ENCODE results near the gene WIPF3.
A peak's percentile ranks its signal among the peaks of the same experiment; 100 is the strongest.

Gene WIPF3

GRCh38 chr7:29919790-29920189, 113.5 kb downstream of the WIPF3 start:
- DNase-seq: no peak

GRCh38 chr7:29920491-29920890, 114.2 kb downstream of the WIPF3 start:
- peak; percentile 66 for DNase-seq

GRCh38 chr7:29921404-29922010, 115.2 kb downstream of the WIPF3 start:
- DNase-seq: peak; percentile 43

GRCh38 chr7:29922921-29923700, 116.8 kb downstream of the WIPF3 start:
- no peak for DNase-seq

- DNase-seq: no peak
These were observed 117.7 kb downstream of the WIPF3 start for GRCh38 chr7:29924006-29924405.

GRCh38 chr7:29924684-29925083, 118.4 kb downstream of the WIPF3 start:
- no peak for DNase-seq

GRCh38 chr7:29926216-29926615, 119.9 kb downstream of the WIPF3 start:
- DNase-seq: no peak

- no peak for DNase-seq
These were observed 120.4 kb downstream of the WIPF3 start for GRCh38 chr7:29926741-29927140.

- DNase-seq: no peak
These were observed 122.9 kb downstream of the WIPF3 start for GRCh38 chr7:29929018-29929807.

- no peak for DNase-seq
These were observed 128.8 kb downstream of the WIPF3 start for GRCh38 chr7:29935111-29935510.

GRCh38 chr7:29937132-29937531, 130.8 kb downstream of the WIPF3 start:
- DNase-seq: no peak

GRCh38 chr7:29940199-29940598, 133.9 kb downstream of the WIPF3 start:
- no peak for DNase-seq

- no peak for DNase-seq
These were observed 139.0 kb downstream of the WIPF3 start for GRCh38 chr7:29945259-29945809.

- DNase-seq: no peak
These were observed 140.3 kb downstream of the WIPF3 start for GRCh38 chr7:29946428-29947186.

GRCh38 chr7:29948587-29948986, 142.3 kb downstream of the WIPF3 start:
- DNase-seq: no peak

GRCh38 chr7:29950480-29950879, 144.2 kb downstream of the WIPF3 start:
- DNase-seq: no peak

GRCh38 chr7:29951206-29951605, 144.9 kb downstream of the WIPF3 start:
- DNase-seq: no peak

GRCh38 chr7:29953726-29954347, 147.5 kb downstream of the WIPF3 start:
- no peak for DNase-seq

- no peak for DNase-seq
These were observed 148.9 kb downstream of the WIPF3 start for GRCh38 chr7:29955075-29955792.

GRCh38 chr7:29955799-29956486, 149.6 kb downstream of the WIPF3 start:
- no peak for DNase-seq

GRCh38 chr7:29956487-29956836, 150.2 kb downstream of the WIPF3 start:
- DNase-seq: no peak

Measured in NCI-H2171 (cell line).